Measurements from ENCODE around the gene PTPRD.
"Not testable (repeated sequence)": the region's sequence is repeated elsewhere in the genome, so short reads cannot be mapped to it uniquely, and the experiment has no call there.

The PTPRD gene

DNA sequence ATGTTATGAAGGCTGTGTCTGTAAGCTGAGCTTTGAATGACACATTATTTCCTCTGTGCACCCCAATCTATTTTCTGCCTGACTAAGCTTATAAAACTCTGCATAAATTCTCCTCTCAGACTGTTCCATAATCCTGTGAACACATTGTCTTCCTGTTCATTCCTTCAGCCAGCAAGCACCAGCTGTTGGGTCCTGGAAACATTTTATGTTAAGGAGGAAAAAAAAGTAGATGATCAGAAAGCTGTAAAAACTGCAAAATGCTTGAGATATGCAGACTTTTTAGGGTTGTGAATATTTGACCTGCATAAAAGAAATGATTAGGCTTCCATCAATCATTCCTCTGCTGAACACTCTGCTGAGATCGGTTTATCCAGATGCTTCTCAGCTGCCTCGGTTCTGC, 1567.2 kb downstream of the PTPRD start:
- DNase-seq (ENCODE audit: extremely low read depth, low read depth), result no peak
- H3K4me3 ChIP-seq (replicated peaks; ENCODE audit: low read depth, low read length), result no peak overlapping the region
- TF ChIP-seq CTCF (IDR thresholded peaks at IDR 0.05; ENCODE audit: low read depth, low read length, missing control alignments), result no peak

- no peak for DNase-seq (ENCODE audit: extremely low read depth, low read depth)
- H3K4me3 ChIP-seq (replicated peaks; ENCODE audit: low read depth, low read length), result no peak overlapping the region
- no peak for TF ChIP-seq CTCF (IDR thresholded peaks at IDR 0.05; ENCODE audit: low read depth, low read length, missing control alignments)
Observed at GRCh38 chr9:9045072-9045471, 1567.7 kb downstream of the PTPRD start.

DNA sequence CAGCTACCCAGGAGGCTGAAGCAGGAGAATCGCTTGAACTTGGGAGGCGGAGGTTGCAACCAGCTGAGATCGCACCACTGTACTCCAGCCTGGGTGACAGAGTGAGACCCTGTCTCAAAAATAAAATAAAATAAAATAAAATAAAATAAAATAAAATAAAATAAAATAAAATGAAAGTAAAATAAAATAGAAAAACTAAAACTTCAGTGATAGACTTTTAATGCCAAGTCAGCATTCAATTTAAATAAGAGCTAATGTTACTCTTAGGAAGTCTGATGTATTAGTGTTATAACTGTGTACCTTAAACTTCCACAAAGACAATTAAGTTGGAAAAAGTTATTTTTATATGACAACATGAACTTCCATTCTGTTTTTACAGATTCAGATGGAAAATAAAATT, 1569.0 kb downstream of the PTPRD start:
- not testable (repeated sequence) for DNase-seq (ENCODE audit: extremely low read depth, low read depth); H3K4me3 ChIP-seq (replicated peaks; ENCODE audit: low read depth, low read length)

DNA sequence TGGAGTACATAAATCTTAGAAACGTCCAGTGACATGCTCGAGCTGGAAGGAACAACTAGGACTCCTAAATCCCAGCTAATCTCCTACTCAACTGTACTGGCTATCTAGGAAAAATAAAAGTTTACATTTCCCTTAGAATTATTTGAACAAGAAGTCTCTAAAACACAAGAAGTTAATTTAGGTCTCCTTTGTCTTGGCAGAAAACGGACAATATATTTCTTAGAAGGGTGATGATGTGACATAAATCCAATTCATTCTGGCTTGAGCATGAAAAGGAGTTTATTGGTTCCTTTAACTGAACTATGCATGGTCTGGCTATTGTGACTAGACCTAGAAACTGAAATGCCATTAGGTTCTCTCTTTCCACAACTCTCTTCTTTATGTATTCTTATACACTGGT, 1571.0 kb downstream of the PTPRD start:
- H3K4me3 ChIP-seq (replicated peaks; ENCODE audit: low read depth, low read length), result no peak overlapping the region
- TF ChIP-seq CTCF (IDR thresholded peaks at IDR 0.05; ENCODE audit: low read depth, low read length, missing control alignments), result no peak
- no peak for DNase-seq (ENCODE audit: extremely low read depth, low read depth)

- no peak overlapping the region for H3K4me3 ChIP-seq (replicated peaks; ENCODE audit: low read depth, low read length)
- no peak for TF ChIP-seq CTCF (IDR thresholded peaks at IDR 0.05; ENCODE audit: low read depth, low read length, missing control alignments)
- DNase-seq (ENCODE audit: extremely low read depth, low read depth), result no peak
Observed at GRCh38 chr9:9033022-9033421, 1579.8 kb downstream of the PTPRD start.

DNA sequence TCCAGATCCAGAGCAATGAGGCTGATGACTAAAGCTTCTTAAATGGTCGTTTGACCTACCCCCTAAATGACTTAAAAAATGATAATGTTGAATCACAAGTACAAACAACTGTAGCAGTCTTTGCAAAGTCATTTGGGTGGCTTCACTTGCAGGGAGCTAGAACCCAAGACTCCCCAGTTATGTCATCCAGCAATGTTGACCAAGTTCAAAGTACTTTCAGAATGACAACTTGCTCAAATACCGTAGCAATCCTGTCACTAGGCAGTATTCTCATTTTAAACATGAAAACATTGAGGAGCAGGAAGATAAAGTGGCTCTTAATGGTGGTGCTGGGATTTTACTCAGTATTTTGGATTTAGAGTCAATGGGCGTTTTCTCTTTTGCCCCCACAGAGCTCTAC, 1596.2 kb downstream of the PTPRD start:
- H3K4me3 ChIP-seq (replicated peaks; ENCODE audit: low read depth, low read length), result no peak overlapping the region
- no peak for TF ChIP-seq CTCF (IDR thresholded peaks at IDR 0.05; ENCODE audit: low read depth, low read length, missing control alignments)
- no peak for DNase-seq (ENCODE audit: extremely low read depth, low read depth)

DNA sequence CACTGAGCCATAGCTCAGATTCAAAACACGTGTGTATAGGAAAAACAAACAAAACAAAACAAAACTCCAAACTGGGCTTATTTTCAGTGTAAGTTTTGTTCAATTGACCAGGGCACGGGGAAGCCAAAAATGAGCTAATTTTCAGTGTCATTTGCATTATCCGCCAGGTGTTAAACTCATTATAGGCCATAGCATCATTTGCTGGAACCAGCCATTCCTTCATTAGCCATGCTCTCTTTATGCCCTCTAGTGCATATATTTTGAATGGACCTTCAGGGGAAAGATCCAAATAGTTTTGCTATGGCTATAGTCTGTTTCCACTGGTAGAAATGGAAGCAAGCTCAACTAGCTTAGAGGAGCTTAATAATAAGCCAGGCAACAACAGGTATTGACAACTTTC, 1608.0 kb downstream of the PTPRD start:
- DNase-seq (ENCODE audit: extremely low read depth, low read depth), result no peak
- no peak for TF ChIP-seq CTCF (IDR thresholded peaks at IDR 0.05; ENCODE audit: low read depth, low read length, missing control alignments)
- no peak overlapping the region for H3K4me3 ChIP-seq (replicated peaks; ENCODE audit: low read depth, low read length)
